Stomach (tissue), 4 donors: ENCODE results near the gene SLC25A51.

Experiments used
- EP300 ChIP-seq: sonication (generic); formaldehyde crosslinking; IDR thresholded peaks from one replicate; pipeline ENCODE4 v1.6.1; 2017; ENCODE audit warnings: antibody characterized with exemption
- POLR2A ChIP-seq, 4 donors: fragments of 450-650 bp; IDR thresholded peaks; one replicate each; pipeline ENCODE4 v1.6.1; 2016; ENCODE audit warnings: antibody characterized with exemption in 4 of 4, control low read depth in 2 of 4, mild to moderate bottlenecking in 1 of 4, moderate library complexity in 1 of 4
- POLR2AphosphoS5 ChIP-seq, 3 donors: sonication (generic); formaldehyde crosslinking; IDR thresholded peaks; one replicate each; pipeline ENCODE4 v1.6.1; 2016; ENCODE audit warnings: antibody characterized with exemption in 3 of 3
- TF ChIP-seq, protein P1 (sequence below), 7 experiments: fragments of 450-650 bp in 4 of 7; fragments of 200-600 bp in 3 of 7; sonication (generic) in 3 of 7; IDR thresholded peaks; one replicate each; pipeline ENCODE4 v1.5.1; 2016 to 2019; ENCODE audit warnings: antibody characterized with exemption in 7 of 7, control low read depth in 2 of 7, mild to moderate bottlenecking in 1 of 7

GRCh38 chr9:37905131-37905505 is 1.2 kb upstream of the SLC25A51 start:
- TF ChIP-seq, protein P1, sequence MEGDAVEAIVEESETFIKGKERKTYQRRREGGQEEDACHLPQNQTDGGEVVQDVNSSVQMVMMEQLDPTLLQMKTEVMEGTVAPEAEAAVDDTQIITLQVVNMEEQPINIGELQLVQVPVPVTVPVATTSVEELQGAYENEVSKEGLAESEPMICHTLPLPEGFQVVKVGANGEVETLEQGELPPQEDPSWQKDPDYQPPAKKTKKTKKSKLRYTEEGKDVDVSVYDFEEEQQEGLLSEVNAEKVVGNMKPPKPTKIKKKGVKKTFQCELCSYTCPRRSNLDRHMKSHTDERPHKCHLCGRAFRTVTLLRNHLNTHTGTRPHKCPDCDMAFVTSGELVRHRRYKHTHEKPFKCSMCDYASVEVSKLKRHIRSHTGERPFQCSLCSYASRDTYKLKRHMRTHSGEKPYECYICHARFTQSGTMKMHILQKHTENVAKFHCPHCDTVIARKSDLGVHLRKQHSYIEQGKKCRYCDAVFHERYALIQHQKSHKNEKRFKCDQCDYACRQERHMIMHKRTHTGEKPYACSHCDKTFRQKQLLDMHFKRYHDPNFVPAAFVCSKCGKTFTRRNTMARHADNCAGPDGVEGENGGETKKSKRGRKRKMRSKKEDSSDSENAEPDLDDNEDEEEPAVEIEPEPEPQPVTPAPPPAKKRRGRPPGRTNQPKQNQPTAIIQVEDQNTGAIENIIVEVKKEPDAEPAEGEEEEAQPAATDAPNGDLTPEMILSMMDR (IDR thresholded peaks at IDR 0.05): no peak
- TF ChIP-seq POLR2AphosphoS5 (IDR thresholded peaks at IDR 0.05): no peak
- no peak for TF ChIP-seq POLR2A (IDR thresholded peaks at IDR 0.05)
- TF ChIP-seq EP300: no peak
